Measurements from ENCODE around the gene CPSF6.
"Not testable (repeated sequence)": the region's sequence is repeated elsewhere in the genome, so short reads cannot be mapped to it uniquely, and the experiment has no call there.

DNA sequence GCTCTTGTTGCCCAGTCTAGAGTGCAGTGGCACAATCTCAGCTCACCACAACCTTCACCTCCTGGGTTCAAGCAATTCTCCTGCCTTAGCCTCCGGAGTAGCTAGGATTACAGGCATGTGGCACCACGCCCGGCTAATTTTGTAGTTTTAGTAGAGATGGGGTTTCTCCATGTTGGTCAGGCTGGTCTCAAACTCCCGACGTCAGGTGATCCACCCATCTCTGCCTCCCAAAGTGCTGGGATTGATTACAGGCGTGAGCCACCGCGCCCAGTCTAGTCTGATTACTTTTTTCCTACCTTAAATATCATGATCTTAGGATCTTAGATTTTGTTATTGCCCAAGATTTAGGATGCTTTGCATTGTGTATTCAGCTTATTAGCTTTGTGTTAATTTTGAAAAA, 26.3 kb downstream of the CPSF6 start:
- not testable (repeated sequence) for TF ChIP-seq POLR2A (IDR thresholded peaks at IDR 0.05)
- TF ChIP-seq, protein P1, sequence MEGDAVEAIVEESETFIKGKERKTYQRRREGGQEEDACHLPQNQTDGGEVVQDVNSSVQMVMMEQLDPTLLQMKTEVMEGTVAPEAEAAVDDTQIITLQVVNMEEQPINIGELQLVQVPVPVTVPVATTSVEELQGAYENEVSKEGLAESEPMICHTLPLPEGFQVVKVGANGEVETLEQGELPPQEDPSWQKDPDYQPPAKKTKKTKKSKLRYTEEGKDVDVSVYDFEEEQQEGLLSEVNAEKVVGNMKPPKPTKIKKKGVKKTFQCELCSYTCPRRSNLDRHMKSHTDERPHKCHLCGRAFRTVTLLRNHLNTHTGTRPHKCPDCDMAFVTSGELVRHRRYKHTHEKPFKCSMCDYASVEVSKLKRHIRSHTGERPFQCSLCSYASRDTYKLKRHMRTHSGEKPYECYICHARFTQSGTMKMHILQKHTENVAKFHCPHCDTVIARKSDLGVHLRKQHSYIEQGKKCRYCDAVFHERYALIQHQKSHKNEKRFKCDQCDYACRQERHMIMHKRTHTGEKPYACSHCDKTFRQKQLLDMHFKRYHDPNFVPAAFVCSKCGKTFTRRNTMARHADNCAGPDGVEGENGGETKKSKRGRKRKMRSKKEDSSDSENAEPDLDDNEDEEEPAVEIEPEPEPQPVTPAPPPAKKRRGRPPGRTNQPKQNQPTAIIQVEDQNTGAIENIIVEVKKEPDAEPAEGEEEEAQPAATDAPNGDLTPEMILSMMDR (IDR thresholded peaks at IDR 0.05), result not testable (repeated sequence)
